Measurements from ENCODE around the gene TAS2R7. TPM values are rescaled to one million over a fixed set of nuclear protein-coding genes. Genes with fewer than 3 reads are reported as not detected.

Gene TAS2R7
- polyA plus RNA-seq, 2 of the 4 experiments (the other 2 are of a cell fraction), result not detected

Small RNA genes lying within 50 kb of the gene (small RNA-seq; reads per million reads assigned to genes)
- gene PRR4, result 0 to 0.78 (median 0) reads per million in 6 experiments

Other genes with a start within 250 kb of the TAS2R7 start
- 43.1 and 90.5 TPM in 2 replicates for gene MAGOHB, start 189.0 kb downstream of the TAS2R7 start, polyA plus RNA-seq (2011; rRNA removed)
- gene MAGOHB, start 189.0 kb downstream of the TAS2R7 start, polyA plus RNA-seq (2017; fragmentation: RNase III; extraction: RNeasy Plus Mini Kit Qiagen cat#74134 plus additional on column Dnase treatment), result 83.4 to 93.3 TPM (median 83.5 TPM) in 3 replicates
- gene STYK1, start 128.6 kb downstream of the TAS2R7 start, polyA plus RNA-seq (2011; rRNA removed), result 0.46 and 0.56 TPM in 2 replicates
- 0.21 to 0.54 TPM (median 0.32 TPM) in 3 replicates for gene STYK1, start 128.6 kb downstream of the TAS2R7 start, polyA plus RNA-seq (2017; fragmentation: RNase III; extraction: RNeasy Plus Mini Kit Qiagen cat#74134 plus additional on column Dnase treatment)
- gene YBX3, start 79.3 kb downstream of the TAS2R7 start, polyA plus RNA-seq (2011; rRNA removed), result 136 and 150 TPM in 2 replicates
- 140 to 176 TPM (median 146 TPM) in 3 replicates for gene YBX3, start 79.3 kb downstream of the TAS2R7 start, polyA plus RNA-seq (2017; fragmentation: RNase III; extraction: RNeasy Plus Mini Kit Qiagen cat#74134 plus additional on column Dnase treatment)
- not detected in 2 replicates for gene TAS2R8, start 4.7 kb upstream of the TAS2R7 start, polyA plus RNA-seq (2011; rRNA removed)
- gene TAS2R8, start 4.7 kb upstream of the TAS2R7 start, polyA plus RNA-seq (2017; fragmentation: RNase III; extraction: RNeasy Plus Mini Kit Qiagen cat#74134 plus additional on column Dnase treatment), result not detected in 3 replicates
- gene TAS2R9, start 7.5 kb upstream of the TAS2R7 start, polyA plus RNA-seq (2011; rRNA removed), result not detected in 2 replicates
- gene TAS2R9, start 7.5 kb upstream of the TAS2R7 start, polyA plus RNA-seq (2017; fragmentation: RNase III; extraction: RNeasy Plus Mini Kit Qiagen cat#74134 plus additional on column Dnase treatment), result not detected in 3 replicates
- gene TAS2R10, start 23.7 kb upstream of the TAS2R7 start, polyA plus RNA-seq (2011; rRNA removed), result 0.67 and 0.71 TPM in 2 replicates
- 0.09 to 0.14 TPM in 2 of 3 replicates, not detected in the other for gene TAS2R10, start 23.7 kb upstream of the TAS2R7 start, polyA plus RNA-seq (2017; fragmentation: RNase III; extraction: RNeasy Plus Mini Kit Qiagen cat#74134 plus additional on column Dnase treatment)
- 5.7 and 6.4 TPM in 2 replicates for gene PRR4, start 46.8 kb upstream of the TAS2R7 start, polyA plus RNA-seq (2011; rRNA removed)
- gene PRR4, start 46.8 kb upstream of the TAS2R7 start, polyA plus RNA-seq (2017; fragmentation: RNase III; extraction: RNeasy Plus Mini Kit Qiagen cat#74134 plus additional on column Dnase treatment), result 1.6 to 2.5 TPM (median 2.2 TPM) in 3 replicates
- 3.4 and 4.3 TPM in 2 replicates for gene PRH1, start 81.6 kb upstream of the TAS2R7 start, polyA plus RNA-seq (2011; rRNA removed)
- gene PRH1, start 81.6 kb upstream of the TAS2R7 start, polyA plus RNA-seq (2017; fragmentation: RNase III; extraction: RNeasy Plus Mini Kit Qiagen cat#74134 plus additional on column Dnase treatment), result 6.7 to 7.8 TPM (median 7.8 TPM) in 3 replicates
- gene TAS2R13, start 106.9 kb upstream of the TAS2R7 start, polyA plus RNA-seq (2011; rRNA removed), result 0.19 and 0.28 TPM in 2 replicates
- not detected in 3 replicates for gene TAS2R13, start 106.9 kb upstream of the TAS2R7 start, polyA plus RNA-seq (2017; fragmentation: RNase III; extraction: RNeasy Plus Mini Kit Qiagen cat#74134 plus additional on column Dnase treatment)
- 0.25 and 0.39 TPM in 2 replicates for gene PRH2, start 126.6 kb upstream of the TAS2R7 start, polyA plus RNA-seq (2011; rRNA removed)
- gene PRH2, start 126.6 kb upstream of the TAS2R7 start, polyA plus RNA-seq (2017; fragmentation: RNase III; extraction: RNeasy Plus Mini Kit Qiagen cat#74134 plus additional on column Dnase treatment), result 0.19 TPM in 1 of 3 replicates, not detected in the others
- gene TAS2R14, start 136.6 kb upstream of the TAS2R7 start, polyA plus RNA-seq (2011; rRNA removed), result 3.1 and 4.1 TPM in 2 replicates
- 0.70 to 0.94 TPM (median 0.80 TPM) in 3 replicates for gene TAS2R14, start 136.6 kb upstream of the TAS2R7 start, polyA plus RNA-seq (2017; fragmentation: RNase III; extraction: RNeasy Plus Mini Kit Qiagen cat#74134 plus additional on column Dnase treatment)
- 0.25 and 0.27 TPM in 2 replicates for gene TAS2R50, start 184.3 kb upstream of the TAS2R7 start, polyA plus RNA-seq (2011; rRNA removed)
- gene TAS2R50, start 184.3 kb upstream of the TAS2R7 start, polyA plus RNA-seq (2017; fragmentation: RNase III; extraction: RNeasy Plus Mini Kit Qiagen cat#74134 plus additional on column Dnase treatment), result not detected in 3 replicates
- gene TAS2R20, start 195.7 kb upstream of the TAS2R7 start, polyA plus RNA-seq (2011; rRNA removed), result 0.89 and 1.4 TPM in 2 replicates
- gene TAS2R20, start 195.7 kb upstream of the TAS2R7 start, polyA plus RNA-seq (2017; fragmentation: RNase III; extraction: RNeasy Plus Mini Kit Qiagen cat#74134 plus additional on column Dnase treatment), result 0.15 to 0.21 TPM (median 0.15 TPM) in 3 replicates
- 0.90 and 1.1 TPM in 2 replicates for gene TAS2R19, start 220.0 kb upstream of the TAS2R7 start, polyA plus RNA-seq (2011; rRNA removed)
- gene TAS2R19, start 220.0 kb upstream of the TAS2R7 start, polyA plus RNA-seq (2017; fragmentation: RNase III; extraction: RNeasy Plus Mini Kit Qiagen cat#74134 plus additional on column Dnase treatment), result 0.09 to 0.19 TPM (median 0.13 TPM) in 3 replicates
- 0.73 and 1.1 TPM in 2 replicates for gene TAS2R31, start 228.8 kb upstream of the TAS2R7 start, polyA plus RNA-seq (2011; rRNA removed)
- gene TAS2R31, start 228.8 kb upstream of the TAS2R7 start, polyA plus RNA-seq (2017; fragmentation: RNase III; extraction: RNeasy Plus Mini Kit Qiagen cat#74134 plus additional on column Dnase treatment), result 0.17 to 0.30 TPM (median 0.28 TPM) in 3 replicates